Jurkat, Clone E6-1 (cell line): ENCODE data around the gene PSORS1C2.
"Not testable (repeated sequence)": the region's sequence is repeated elsewhere in the genome, so short reads cannot be mapped to it uniquely, and the experiment has no call there.

Experiments
- DNase-seq: peaks from one replicate; pipeline ENCODE4 v3.0.0-alpha.2; 2011; ENCODE audit warnings: low read depth, low spot score
- H3K4me3 ChIP-seq: 2 replicates; pipeline ENCODE4 v1.5.1; 2011; ENCODE audit warnings: mild to moderate bottlenecking, low read length, control low read depth, moderate library complexity

The PSORS1C2 gene

DNA sequence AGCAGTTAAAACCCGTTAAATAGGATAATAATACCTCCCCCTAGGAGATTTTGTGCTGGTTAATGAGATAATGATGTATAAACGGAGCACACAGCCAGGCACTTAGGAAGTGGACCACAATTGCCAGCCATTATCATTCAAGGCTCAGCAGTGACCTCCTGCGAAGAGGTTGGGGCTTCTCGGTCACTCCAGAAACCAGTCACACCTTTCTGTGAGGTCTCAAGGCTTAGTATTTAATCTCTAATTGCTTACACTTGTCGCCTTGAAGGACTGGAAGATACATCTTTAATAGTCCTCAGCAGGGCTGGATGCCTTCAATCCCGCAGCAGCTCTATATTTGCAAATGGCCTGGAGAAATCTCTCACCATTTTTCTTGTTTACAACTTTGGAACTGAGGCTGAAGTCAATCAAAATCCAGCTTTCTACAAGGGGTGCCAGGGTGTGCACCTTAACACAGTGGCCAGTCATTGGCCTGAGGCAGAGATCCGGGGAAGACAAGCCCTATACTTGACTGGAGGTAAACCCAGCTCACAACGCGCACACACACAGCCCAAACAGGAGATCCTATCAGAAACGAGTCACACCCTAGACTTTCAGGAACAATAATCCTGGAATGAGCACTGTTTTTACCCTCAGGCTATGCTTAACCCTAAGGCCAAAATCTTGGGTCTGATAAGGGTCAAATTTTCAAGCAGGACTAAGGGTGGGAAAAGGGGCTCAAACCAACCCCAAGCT, 30.4 kb upstream of the PSORS1C2 start:
- DNase-seq: no peak
- no peak overlapping the region for H3K4me3 ChIP-seq

DNA sequence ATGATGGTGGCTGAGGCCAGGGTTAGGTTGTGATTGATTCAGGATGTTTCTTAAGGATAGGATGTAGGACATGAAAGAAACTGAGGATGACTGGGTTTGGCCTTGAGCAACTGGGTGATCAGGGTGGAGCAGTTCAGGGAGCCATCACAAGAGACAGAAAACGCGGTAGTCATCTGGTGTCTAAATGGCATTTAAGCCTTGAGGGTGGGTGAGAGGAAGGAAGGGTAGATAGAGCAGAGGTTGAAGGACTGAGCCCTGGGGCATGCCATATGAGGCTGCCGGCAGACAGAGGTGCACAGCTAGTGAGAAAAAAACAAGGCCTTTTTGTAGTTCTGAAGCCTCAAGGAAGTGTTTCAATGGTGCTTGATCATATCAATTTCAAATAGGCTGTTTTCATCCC, 29.7 kb upstream of the PSORS1C2 start:
- no peak overlapping the region for H3K4me3 ChIP-seq
- no peak for DNase-seq

DNA sequence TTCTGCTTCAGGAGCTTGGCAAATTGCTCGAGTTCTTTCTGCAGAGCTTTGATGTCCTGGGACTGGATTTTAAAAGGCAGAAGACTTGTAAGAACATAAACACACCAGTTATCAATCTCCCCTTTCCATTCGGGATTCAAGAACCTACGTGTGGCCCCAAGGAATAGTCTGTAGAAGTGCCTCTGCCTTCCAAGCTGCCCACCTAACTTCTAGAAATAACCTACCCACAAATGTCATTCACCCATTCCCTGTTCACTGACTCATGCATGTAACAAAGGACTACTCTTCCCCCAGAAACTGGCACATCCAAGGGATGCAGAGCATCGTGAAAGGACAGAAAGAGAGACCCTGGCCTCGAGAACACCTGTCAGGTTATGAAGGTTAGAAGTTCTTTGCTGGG, 27.1 kb upstream of the PSORS1C2 start:
- no peak for DNase-seq
- no peak overlapping the region for H3K4me3 ChIP-seq

GRCh38 chr6:31165064-31165832, 26.4 kb upstream of the PSORS1C2 start:
- DNase-seq, H3K4me3 ChIP-seq: not testable (repeated sequence)

- not testable (repeated sequence) for H3K4me3 ChIP-seq, DNase-seq
Observed at GRCh38 chr6:31164475-31165063, 25.7 kb upstream of the PSORS1C2 start.

DNA sequence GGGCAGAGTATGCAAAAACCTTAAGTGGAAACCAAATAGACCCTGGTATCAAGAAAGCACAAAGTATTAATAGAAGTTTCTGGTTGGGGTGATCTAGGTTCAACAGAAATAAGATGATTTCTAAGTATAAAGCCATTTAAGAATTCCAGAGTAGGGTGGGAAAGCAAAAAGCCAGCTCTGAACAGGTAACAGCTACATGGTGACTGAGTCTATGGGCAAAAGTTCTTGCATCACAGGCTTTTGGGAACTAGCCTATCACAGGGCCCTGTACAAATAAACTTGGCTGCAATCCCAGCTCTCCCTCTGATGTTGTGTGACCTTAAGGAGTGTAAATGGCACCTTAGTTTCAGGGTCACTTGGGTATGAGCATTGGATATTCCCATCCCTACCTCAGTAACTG, 25.1 kb upstream of the PSORS1C2 start:
- no peak overlapping the region for H3K4me3 ChIP-seq
- no peak for DNase-seq

DNA sequence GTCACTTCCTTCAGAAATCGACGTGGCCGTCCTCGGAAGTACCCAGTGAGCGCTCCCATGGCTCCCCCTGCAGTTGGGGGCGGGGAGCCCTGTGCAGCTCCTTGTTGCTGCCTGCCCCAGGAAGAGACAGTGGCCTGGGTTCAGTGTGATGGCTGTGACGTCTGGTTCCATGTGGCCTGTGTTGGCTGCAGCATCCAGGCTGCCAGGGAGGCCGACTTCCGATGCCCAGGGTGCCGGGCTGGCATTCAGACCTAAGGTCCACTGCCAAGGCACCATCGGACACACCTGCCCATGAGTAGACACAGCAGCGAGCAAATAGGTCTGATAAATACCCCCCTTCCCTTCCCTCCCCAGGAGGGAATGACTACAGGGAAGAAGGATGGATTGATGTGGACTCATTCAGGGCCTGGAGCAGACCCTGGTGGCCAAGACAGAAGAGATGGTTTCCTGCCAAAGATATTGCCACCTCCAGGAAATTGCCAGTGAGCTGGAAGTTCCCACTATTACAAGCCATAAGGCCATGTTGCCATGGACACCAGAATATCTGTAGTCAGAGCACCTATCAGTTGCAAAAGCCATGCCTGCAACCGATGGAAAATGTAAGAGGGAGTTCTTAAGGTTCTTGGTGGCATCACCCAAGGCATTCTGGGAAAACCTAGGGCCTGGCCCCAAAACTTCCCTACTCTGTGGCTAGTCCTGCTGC, 23.7 kb upstream of the PSORS1C2 start:
- H3K4me3 ChIP-seq: no peak overlapping the region
- DNase-seq: no peak

GRCh38 chr6:31161216-31162126, 22.6 kb upstream of the PSORS1C2 start:
- H3K4me3 ChIP-seq: no peak overlapping the region
- DNase-seq: no peak

- DNase-seq: peak; percentile 20
- H3K4me3 ChIP-seq: peak overlapping the region; percentile 95
Observed at GRCh38 chr6:31158863-31159855, 20.3 kb upstream of the PSORS1C2 start.

- H3K4me3 ChIP-seq: peak within 1 kb of the TSS; percentile 95
- peak; percentile 99 for DNase-seq
Observed at GRCh38 chr6:31158140-31158862, 19.4 kb upstream of the PSORS1C2 start, which contains the start of gene TCF19. TCF19 (plus strand) TSS chr6:31158589; CDS start chr6:31159470, 881 bp downstream.

DNA sequence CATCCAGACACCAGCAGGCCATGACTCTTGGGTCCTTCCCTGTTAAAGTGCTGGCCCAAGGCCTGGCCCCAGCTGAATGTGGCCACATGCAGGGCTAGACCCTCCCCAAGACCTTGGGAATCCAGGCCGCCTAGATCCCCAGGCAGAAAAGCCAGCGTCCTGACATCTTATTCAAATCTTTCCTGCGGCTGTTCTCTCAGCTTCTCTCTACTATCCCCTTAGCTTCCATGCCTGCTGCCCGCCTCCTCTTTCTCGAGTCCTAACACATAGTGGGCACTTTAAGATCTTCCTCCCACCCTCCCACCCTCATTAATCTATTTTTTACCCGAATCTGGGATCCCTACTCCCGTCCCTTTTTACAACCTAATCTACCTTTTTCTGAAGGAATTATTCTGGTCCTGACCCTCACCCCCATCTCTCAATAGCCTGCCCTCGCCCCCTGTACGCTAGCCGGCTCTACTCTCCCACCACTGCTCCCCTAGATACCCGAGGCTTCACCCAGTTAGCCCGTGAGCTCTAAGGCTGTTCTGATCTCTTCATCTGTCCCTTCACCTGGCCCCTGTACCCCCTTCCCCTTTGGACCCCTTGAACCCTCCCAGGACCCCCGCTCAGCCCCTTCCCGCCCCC, 18.8 kb upstream of the PSORS1C2 start, which contains the start of gene CCHCR1:
TSS of gene CCHCR1 (minus strand) at position 290 of the 627 bp plus-strand sequence. CDS start at position 88, 202 bp downstream.
- peak within 1 kb of the TSS; percentile 95 for H3K4me3 ChIP-seq
- DNase-seq: no peak

DNA sequence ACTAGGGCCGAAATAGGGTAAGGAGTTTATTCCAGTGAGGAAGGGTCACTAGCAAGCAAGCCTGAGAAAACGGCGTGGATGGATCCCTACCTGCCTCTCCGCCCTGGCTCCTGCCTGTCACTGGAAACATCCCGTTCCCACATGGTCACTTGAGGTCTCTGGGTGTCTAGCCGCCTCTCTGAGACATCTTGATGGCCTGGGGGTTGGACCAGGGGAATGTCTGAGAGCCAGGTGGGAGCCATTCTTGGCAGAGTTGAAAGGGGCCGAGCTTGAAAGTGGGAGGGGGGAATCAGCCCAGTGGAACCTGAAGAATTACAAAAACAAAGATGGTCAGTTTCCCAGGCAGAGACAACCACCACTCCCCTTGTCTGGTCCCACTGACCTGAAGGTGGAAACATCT, 17.8 kb upstream of the PSORS1C2 start:
- DNase-seq: no peak
- H3K4me3 ChIP-seq: no peak overlapping the region

- DNase-seq: no peak
Observed at GRCh38 chr6:31154436-31154835, 15.6 kb upstream of the PSORS1C2 start.

DNA sequence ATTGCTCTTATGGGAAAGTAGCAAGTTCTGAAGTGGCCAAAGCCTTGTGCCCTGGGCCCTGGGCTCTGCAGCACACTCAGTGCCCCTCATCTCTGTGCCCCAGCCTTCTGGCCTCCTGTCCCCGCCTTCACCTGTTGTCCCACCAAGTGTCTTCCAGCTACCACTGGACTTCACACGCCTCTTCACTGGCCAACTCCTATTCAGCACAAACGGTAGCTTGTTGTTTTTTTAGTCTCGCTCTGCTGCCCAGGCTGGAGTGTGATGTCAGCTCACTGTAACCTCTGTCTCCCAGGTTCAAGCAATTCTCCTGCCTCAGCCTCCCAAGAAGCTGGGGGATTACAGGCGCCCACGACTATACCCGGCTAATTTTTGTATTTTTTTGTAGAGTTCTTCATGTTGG, 13.9 kb upstream of the PSORS1C2 start:
- DNase-seq: no peak
- no peak overlapping the region for H3K4me3 ChIP-seq

More at GRCh38 chr6:31154436-31154835, 15.6 kb upstream of the PSORS1C2 start:
- H3K4me3 ChIP-seq: no peak overlapping the region

GRCh38 chr6:31149827-31150447, 11.1 kb upstream of the PSORS1C2 start:
- no peak for DNase-seq
- H3K4me3 ChIP-seq: no peak overlapping the region

DNA sequence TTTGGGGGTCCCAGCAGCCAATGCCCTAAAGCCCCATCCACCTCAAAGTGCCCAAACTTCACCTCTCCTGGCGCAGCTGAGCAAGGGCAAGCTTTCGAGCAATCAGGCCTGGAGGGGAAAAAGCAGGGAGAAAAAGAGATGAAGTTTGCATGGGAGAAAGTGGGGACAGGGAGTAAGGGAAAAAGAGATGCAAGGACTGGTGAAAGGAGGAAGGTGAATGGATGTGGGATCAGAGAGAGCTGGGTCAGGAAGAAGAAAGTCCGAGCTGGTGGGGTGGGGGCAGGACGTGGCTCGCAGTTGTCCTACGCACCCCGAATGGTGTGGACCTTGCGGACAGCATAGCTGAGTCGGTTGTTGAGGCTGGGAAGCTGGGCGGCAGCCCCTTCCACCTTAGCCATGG, 6.5 kb upstream of the PSORS1C2 start:
- H3K4me3 ChIP-seq: no peak overlapping the region
- no peak for DNase-seq
